NCI-H128 (cell line): ENCODE measurements around the gene POU2AF3.
"Not testable (repeated sequence)": the region's sequence is repeated elsewhere in the genome, so short reads cannot be mapped to it uniquely, and the experiment has no call there.

ENCODE experiments used
- DNase-seq: peaks from one replicate; lab custom pipeline; 2025; ENCODE audit not compliant: unreplicated experiment; lab: John Stamatoyannopoulos, UW

Gene POU2AF3, protein sequence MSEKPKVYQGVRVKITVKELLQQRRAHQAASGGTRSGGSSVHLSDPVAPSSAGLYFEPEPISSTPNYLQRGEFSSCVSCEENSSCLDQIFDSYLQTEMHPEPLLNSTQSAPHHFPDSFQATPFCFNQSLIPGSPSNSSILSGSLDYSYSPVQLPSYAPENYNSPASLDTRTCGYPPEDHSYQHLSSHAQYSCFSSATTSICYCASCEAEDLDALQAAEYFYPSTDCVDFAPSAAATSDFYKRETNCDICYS

DNA sequence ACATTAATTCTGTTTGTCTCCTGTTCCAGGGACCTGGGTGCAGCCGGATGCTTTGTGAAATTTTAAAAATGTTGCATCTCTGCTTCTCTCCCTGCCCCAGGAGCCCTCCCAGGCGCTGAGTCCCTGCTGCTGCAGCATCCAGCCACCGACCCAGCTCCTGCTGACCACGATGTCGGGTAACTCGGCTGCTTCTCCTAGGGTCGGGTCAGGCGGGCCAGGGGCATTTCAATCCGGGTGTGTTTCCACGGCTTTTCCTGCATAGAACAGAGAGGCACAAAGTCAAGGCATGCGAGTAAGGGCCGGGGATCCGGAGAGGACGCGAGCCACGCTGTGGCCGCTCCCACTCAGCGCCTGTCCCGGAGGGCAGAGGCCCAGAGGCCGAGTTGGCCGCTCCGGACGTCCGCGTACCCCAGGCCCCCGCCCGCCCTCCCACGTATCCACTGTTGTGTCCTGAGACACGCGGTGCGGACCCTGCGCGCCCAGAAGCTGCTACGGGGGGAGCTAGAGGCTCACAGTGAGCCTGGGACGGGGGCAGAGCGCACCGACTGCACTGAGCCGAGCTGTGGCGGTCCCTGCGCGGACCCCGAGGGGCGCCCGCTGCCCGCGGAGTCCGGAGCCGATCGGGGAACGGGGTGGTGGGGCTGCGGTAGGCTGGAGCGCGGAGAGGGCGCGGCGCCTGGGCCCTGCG is at the start of gene POU2AF3:
Gene POU2AF3, plus strand, starts transcription at position 134 of the 688 bp plus-strand sequence. Its CDS starts 36 bp downstream, at position 170.
- DNase-seq: no peak

DNA sequence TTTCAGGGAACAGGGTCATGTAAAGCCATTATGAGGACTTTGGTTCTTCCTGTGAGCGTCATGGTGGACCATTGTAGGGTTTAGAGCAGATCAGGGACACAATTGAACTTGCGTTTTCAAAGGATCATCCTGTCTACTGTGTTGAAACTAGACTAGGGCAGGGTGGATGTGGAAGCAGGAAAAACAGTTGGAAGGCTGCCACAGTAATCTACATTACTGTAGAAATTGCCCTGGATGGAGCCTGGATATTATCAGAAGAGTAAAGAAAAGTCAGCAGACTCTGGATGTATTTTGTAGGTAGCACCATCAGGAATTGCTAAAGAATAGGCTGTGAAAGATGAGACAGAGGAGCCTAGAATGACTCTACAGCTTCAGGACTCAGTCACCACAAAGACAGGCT is 47.4 kb upstream of the POU2AF3 start:
- no peak for DNase-seq

DNA sequence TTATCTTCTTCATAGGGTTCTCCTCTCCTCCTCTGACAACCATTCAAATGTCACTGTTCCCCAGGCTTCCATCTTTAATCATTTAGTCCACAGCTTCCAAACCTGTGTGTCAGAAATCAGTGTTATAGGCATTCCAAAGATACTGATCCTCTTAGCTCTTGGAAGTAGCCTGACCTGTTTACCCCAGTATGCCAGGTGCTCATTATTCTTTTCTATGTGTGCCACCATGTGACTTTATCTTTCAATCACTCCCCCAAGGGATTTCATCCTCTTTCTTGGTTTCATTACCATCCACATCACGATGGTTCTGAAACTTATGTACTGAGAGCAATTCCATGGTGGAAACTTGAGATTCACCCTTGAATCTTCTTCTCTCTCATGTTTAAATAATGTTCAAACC is 45.2 kb upstream of the POU2AF3 start:
- no peak for DNase-seq

GRCh38 chr11:111253630-111254029 is 44.7 kb upstream of the POU2AF3 start:
- DNase-seq: no peak

- DNase-seq: no peak
These were observed 40.3 kb upstream of the POU2AF3 start for GRCh38 chr11:111258046-111258445.

DNA sequence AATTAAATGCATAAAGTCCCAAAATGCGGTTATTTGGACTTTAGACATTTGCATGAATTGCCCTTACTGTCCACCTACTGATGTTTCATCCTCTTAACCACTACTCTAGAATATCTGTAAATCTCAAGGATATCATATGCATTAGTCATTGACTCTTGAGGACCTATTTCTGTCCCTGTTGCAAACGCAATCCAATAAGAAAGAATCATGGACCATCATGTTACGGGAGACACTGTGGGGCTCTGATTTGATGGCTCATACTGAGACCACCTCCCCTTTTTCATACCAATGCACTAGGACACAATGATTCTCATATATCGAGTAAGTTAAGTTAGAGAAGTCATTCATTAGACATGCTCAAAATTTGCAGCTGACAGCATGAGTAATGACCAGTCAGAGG is 38.5 kb upstream of the POU2AF3 start:
- no peak for DNase-seq

DNA sequence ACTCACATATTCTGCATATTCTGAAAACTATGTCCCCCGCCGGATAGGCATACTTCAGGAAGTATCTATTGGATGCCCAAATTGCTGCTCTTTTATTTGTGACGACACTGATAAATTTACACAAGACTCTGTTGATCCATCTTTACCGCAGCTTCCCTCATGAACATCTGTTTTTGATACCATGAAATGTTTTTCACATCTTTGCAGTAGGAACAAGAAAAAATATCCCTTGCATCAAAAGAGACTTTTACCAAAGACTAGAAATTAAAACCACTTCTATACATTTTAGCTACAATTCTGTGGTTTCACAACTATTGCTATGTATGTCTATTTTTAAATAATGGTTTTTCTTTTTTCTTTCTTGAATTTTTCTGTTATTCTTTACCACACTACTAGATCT is 37.5 kb upstream of the POU2AF3 start:
- DNase-seq: no peak

GRCh38 chr11:111264646-111265045 is 33.7 kb upstream of the POU2AF3 start:
- DNase-seq: no peak

DNA sequence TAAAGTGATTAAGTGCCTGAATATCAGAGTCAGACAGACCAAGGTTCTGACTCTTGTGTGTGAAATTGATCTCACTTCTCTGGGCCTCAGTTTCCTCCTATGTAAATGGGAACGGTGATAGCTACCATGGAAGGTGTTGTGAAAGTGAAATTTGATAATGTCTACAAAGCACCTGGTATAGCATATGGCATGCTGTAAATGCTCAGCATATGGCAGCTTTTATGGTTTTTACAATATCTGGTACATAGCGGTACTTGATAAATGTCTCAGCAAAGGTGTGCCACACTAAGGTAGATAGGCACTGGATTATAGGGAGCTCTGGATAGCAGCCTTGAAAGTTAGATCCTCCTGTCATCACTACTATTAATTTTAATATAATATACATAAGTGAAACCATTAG is 32.9 kb upstream of the POU2AF3 start:
- DNase-seq: no peak

GRCh38 chr11:111268303-111268702 is 30.0 kb upstream of the POU2AF3 start:
- not testable (repeated sequence) for DNase-seq

GRCh38 chr11:111269146-111269868 is 29.0 kb upstream of the POU2AF3 start:
- DNase-seq: no peak

GRCh38 chr11:111272420-111272819 is 25.9 kb upstream of the POU2AF3 start:
- no peak for DNase-seq

DNA sequence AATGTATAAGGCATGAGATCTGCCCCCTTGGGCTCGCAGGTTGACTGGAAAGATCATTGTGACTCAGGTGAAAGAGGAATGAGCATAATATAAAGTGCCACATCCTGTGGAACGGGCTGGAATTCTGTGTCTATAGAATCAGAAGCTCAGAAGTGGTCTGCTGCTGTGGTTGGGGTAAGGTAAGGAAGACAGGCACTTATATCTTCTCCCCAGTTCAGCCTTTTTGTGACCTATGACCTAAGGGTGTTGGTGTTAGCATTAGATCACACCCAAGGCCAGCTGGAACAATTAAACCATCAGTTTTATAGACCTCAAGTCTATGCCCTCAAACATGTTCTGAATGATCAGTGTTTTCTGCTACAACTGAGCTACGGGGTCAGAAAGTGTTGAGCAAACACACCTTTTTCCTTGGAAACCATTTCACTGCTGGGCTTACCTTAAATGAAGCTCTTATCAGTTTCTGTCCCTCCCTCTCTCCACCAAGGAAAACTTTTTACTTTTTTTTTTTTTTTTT is 15.7 kb upstream of the POU2AF3 start:
- no peak for DNase-seq

- no peak for DNase-seq
These were observed 14.3 kb upstream of the POU2AF3 start for GRCh38 chr11:111283945-111284481.

GRCh38 chr11:111285189-111286091 is 12.9 kb upstream of the POU2AF3 start:
- DNase-seq: no peak

DNA sequence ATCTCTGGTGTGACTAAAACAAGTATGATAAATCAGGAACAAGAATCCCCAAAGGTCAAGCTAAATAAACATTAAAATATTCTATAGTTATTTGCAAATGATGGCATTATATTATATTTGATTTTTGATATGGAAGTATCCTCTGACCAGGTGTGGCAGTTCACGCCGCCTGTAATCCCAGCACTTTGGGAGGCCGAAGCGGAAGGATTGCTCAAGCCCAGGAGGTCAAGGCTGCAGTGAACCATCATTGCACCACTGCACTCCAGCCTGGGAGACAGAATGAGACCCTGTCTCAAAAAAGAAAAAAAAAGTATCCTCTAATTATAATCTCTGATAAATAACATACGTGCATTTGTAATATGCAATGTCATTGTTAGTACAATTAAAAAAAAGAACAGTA is 6.6 kb upstream of the POU2AF3 start:
- DNase-seq: no peak

- DNase-seq: not testable (repeated sequence)
These were observed 5.9 kb upstream of the POU2AF3 start for GRCh38 chr11:111292408-111292807.

DNA sequence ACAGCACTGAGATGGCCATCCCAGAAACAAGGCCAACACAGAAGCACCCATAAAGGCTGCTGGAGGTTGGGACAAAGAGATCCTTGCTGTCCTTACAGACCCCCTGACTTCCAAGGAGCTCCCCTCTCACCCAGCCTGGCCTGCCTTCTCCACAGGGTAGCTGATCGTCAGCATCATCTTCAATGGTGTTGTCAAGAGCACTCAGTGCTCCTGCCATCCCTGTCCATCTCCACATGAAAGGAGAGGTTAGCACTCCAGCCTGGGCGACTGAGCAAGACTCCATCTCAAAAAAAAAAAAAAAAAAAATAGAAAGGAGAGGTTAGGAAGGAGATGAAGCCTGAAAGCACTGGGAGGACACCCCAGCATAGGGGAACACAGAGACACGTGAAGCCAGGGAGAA is 2.1 kb upstream of the POU2AF3 start:
- no peak for DNase-seq

- DNase-seq: no peak
These were observed 650 bp upstream of the POU2AF3 start for GRCh38 chr11:111297696-111298095.
